WTC11 (cell line): ENCODE measurements around the gene MBD3. TPM values are rescaled to one million over a fixed set of nuclear protein-coding genes. Genes with fewer than 3 reads are reported as not detected.

Source experiments
- ATAC-seq: fragments of 200-7000 bp; cut with Tn5 transposase; 2 replicates; pipeline ENCODE4 v1.10.0; 2021; ENCODE audit warnings: mild to moderate bottlenecking, moderate library complexity
- CTCF ChIA-PET: fragments of 300-600 bp; sonication (Branson Sonifier 250); formaldehyde crosslinking; loops from one replicate; lab custom pipeline; 2021; ENCODE audit warnings: antibody characterized with exemption; lab: Charles Lee
- POLR2A ChIA-PET: fragments of 350-600 bp; sonication (Branson Sonifier 250); formaldehyde crosslinking; loops from one replicate; lab custom pipeline; 2021; ENCODE audit warnings: antibody characterized with exemption; lab: Charles Lee
- DNase-seq: peaks from one replicate; pipeline ENCODE4 v3.0.0; 2021; ENCODE audit warnings: low spot score
- H3K27ac Mint-ChIP-seq: 2 replicates; pipeline ENCODE4 v1.8.0; 2021; ENCODE audit warnings: mixed read lengths
- H3K27me3 Mint-ChIP-seq: 2 replicates; pipeline ENCODE4 v1.8.0; 2021; ENCODE audit warnings: low read depth, mild to moderate bottlenecking, moderate library complexity, mixed read lengths
- H3K36me3 Mint-ChIP-seq: 2 replicates; pipeline ENCODE4 v1.8.0; 2021; ENCODE audit warnings: mixed read lengths
- H3K4me1 Mint-ChIP-seq: 2 replicates; pipeline ENCODE4 v1.8.0; 2022; ENCODE audit warnings: mixed read lengths
- H3K4me3 Mint-ChIP-seq: 2 replicates; pipeline ENCODE4 v1.8.0; 2021; ENCODE audit warnings: mild to moderate bottlenecking, moderate library complexity, mixed read lengths
- H3K9me3 Mint-ChIP-seq: 2 replicates; pipeline ENCODE4 v1.8.0; 2021; ENCODE audit warnings: mixed read lengths
- CREB1 ChIP-seq: sonication (generic); formaldehyde crosslinking; IDR thresholded peaks from 2 replicates; pipeline ENCODE4 v1.8.0; 2023; ENCODE audit warnings: mild to moderate bottlenecking, missing genetic modification reagents
- EMX1 ChIP-seq: fragments of 250-450 bp; sonication (Bioruptor Pico); IDR thresholded peaks from 2 replicates; pipeline ENCODE4 v1.8.0; 2021; ENCODE audit warnings: mild to moderate bottlenecking
- FOXP1 ChIP-seq: sonication (generic); formaldehyde crosslinking; IDR thresholded peaks from 2 replicates; pipeline ENCODE4 v1.8.0; 2022; ENCODE audit warnings: missing genetic modification reagents, mild to moderate bottlenecking, moderate library complexity, borderline replicate concordance
- GTF2I ChIP-seq: fragments of 250-450 bp; sonication (Bioruptor Pico); conservative IDR thresholded peaks from 2 replicates; pipeline ENCODE4 v1.4.0; 2021; ENCODE audit warnings: mild to moderate bottlenecking
- MXD4 ChIP-seq: fragments of 250-450 bp; sonication (Bioruptor Pico); IDR thresholded peaks from 2 replicates; pipeline ENCODE4 v1.8.0; 2021; ENCODE audit warnings: mild to moderate bottlenecking, moderate library complexity, borderline replicate concordance
- NFATC4 ChIP-seq: fragments of 250-450 bp; sonication (Bioruptor Pico); IDR thresholded peaks from 2 replicates; pipeline ENCODE4 v1.9.0; 2021; ENCODE audit warnings: mild to moderate bottlenecking
- NR1H2 ChIP-seq: sonication (generic); formaldehyde crosslinking; IDR thresholded peaks from 2 replicates; pipeline ENCODE4 v1.9.0; 2021; ENCODE audit warnings: mild to moderate bottlenecking, moderate library complexity, missing genetic modification reagents
- NR3C1 ChIP-seq: sonication (generic); formaldehyde crosslinking; conservative IDR thresholded peaks from 2 replicates; pipeline ENCODE4 v1.8.1; 2023; ENCODE audit warnings: low read depth, mild to moderate bottlenecking, missing genetic modification reagents
- RELA ChIP-seq: sonication (generic); formaldehyde crosslinking; IDR thresholded peaks from 2 replicates; pipeline ENCODE4 v1.8.1; 2022; ENCODE audit warnings: missing genetic modification reagents, mild to moderate bottlenecking, borderline replicate concordance
- SMAD4 ChIP-seq: sonication (generic); formaldehyde crosslinking; IDR thresholded peaks from 2 replicates; pipeline ENCODE4 v1.8.0; 2022; ENCODE audit warnings: mild to moderate bottlenecking, missing genetic modification reagents
- SP1 ChIP-seq: sonication (generic); formaldehyde crosslinking; conservative IDR thresholded peaks from 2 replicates; pipeline ENCODE4 v1.8.1; 2022; ENCODE audit warnings: missing genetic modification reagents
- TEAD4 ChIP-seq: sonication (generic); formaldehyde crosslinking; IDR thresholded peaks from 2 replicates; pipeline ENCODE4 v1.8.0; 2022; ENCODE audit warnings: mild to moderate bottlenecking, missing genetic modification reagents
- ZNF138 ChIP-seq: sonication (generic); formaldehyde crosslinking; conservative IDR thresholded peaks from 2 replicates; pipeline ENCODE4 v1.8.1; 2022; ENCODE audit warnings: mild to moderate bottlenecking, moderate library complexity, missing genetic modification reagents
- ZNF232 ChIP-seq: sonication (generic); formaldehyde crosslinking; IDR thresholded peaks from 2 replicates; pipeline ENCODE4 v1.8.0; 2022; ENCODE audit warnings: mild to moderate bottlenecking, missing genetic modification reagents
- ZNF423 ChIP-seq: fragments of 250-450 bp; sonication (Bioruptor Pico); IDR thresholded peaks from 2 replicates; pipeline ENCODE4 v2.1.2; 2022; ENCODE audit warnings: mild to moderate bottlenecking, moderate library complexity
- total RNA-seq: library from RNA; stranded (reverse); gene quantifications from 3 replicates; pipeline ENCODE4 v1.2.3, GENCODE V29; 2021
- TF ChIP-seq, protein P1 (sequence below): sonication (generic); formaldehyde crosslinking; IDR thresholded peaks from 2 replicates; pipeline ENCODE4 v1.8.0; 2022; ENCODE audit warnings: mild to moderate bottlenecking, missing genetic modification reagents
- TF ChIP-seq, protein P2 (sequence below): sonication (generic); formaldehyde crosslinking; IDR thresholded peaks from 2 replicates; pipeline ENCODE4 v1.8.0; 2022; ENCODE audit warnings: mild to moderate bottlenecking, missing genetic modification reagents
- TF ChIP-seq, protein P3 (sequence below): sonication (generic); formaldehyde crosslinking; IDR thresholded peaks from 2 replicates; pipeline ENCODE4 v1.8.1; 2022; ENCODE audit warnings: missing genetic modification reagents, borderline replicate concordance
- TF ChIP-seq, protein P4 (sequence below): fragments of 250-450 bp; sonication (Bioruptor Pico); IDR thresholded peaks from 2 replicates; pipeline ENCODE4 v1.9.0; 2021; ENCODE audit warnings: moderate library complexity, mild to moderate bottlenecking, inconsistent platforms, borderline replicate concordance
- TF ChIP-seq, protein P5 (sequence below): sonication (generic); formaldehyde crosslinking; IDR thresholded peaks from 2 replicates; pipeline ENCODE4 v1.8.1; 2022; ENCODE audit warnings: low read depth, mild to moderate bottlenecking, moderate library complexity, missing genetic modification reagents, borderline replicate concordance
- TF ChIP-seq, protein P6 (sequence below): fragments of 250-450 bp; sonication (Bioruptor Pico); IDR thresholded peaks from 2 replicates; pipeline ENCODE4 v1.9.0; 2021; ENCODE audit warnings: mild to moderate bottlenecking
- TF ChIP-seq, protein P7 (sequence below): fragments of 250-450 bp; sonication (Bioruptor Pico); IDR thresholded peaks from 2 replicates; pipeline ENCODE4 v1.8.0; 2021; ENCODE audit warnings: mild to moderate bottlenecking
- TF ChIP-seq, protein P8 (sequence below): sonication (generic); formaldehyde crosslinking; IDR thresholded peaks from 2 replicates; pipeline ENCODE4 v1.8.0; 2023; ENCODE audit warnings: missing genetic modification reagents
- TF ChIP-seq, protein P9 (sequence below): sonication (generic); formaldehyde crosslinking; IDR thresholded peaks from 2 replicates; pipeline ENCODE4 v1.8.1; 2023; ENCODE audit warnings: mild to moderate bottlenecking, missing genetic modification reagents, moderate library complexity

Gene MBD3
- total RNA-seq, 1 experiment from 2014 or later: 90.2 TPM

DNA sequence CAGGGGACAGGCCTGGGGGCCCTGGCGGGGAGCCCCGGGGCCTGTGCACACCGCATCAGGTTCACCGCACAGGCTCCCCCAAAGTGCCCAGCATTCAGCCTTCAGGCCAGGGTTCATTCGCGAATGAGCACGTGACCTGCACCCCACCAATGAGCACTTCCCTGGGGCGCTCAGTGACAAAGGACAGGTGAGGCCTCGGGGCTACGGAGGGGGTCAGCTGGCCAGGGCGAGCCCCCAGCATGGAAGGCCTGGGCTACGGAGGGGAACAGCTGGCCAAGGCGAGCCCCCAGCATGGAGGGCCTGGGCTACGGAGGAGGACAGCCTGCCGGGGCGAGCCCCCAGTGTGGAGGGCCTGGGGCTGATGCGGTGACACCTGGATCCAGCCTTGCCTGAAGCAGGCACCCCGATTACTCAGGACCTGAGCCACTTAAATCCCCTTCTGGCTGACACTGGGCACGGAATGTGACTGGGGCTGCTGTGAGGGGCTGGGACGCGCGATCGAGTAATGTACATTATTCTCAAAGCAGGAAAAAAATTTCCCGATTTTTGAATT, 36.7 kb upstream of the MBD3 start:
- DNase-seq (no peak), ATAC-seq (no peak)
- CTCF ChIA-PET: no interaction called here
- 0 out of 2 replicates have a peak, but pooled peaks have one; percentile 26 for TF ChIP-seq GTF2I (CRISPR knock-in tag)
- no peak for TF ChIP-seq SMAD4 (CRISPR knock-in tag)
- TF ChIP-seq, protein P1, sequence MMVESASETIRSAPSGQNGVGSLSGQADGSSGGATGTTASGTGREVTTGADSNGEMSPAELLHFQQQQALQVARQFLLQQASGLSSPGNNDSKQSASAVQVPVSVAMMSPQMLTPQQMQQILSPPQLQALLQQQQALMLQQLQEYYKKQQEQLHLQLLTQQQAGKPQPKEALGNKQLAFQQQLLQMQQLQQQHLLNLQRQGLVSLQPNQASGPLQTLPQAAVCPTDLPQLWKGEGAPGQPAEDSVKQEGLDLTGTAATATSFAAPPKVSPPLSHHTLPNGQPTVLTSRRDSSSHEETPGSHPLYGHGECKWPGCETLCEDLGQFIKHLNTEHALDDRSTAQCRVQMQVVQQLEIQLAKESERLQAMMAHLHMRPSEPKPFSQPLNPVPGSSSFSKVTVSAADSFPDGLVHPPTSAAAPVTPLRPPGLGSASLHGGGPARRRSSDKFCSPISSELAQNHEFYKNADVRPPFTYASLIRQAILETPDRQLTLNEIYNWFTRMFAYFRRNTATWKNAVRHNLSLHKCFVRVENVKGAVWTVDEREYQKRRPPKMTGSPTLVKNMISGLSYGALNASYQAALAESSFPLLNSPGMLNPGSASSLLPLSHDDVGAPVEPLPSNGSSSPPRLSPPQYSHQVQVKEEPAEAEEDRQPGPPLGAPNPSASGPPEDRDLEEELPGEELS: no peak
- TF ChIP-seq, protein P2, sequence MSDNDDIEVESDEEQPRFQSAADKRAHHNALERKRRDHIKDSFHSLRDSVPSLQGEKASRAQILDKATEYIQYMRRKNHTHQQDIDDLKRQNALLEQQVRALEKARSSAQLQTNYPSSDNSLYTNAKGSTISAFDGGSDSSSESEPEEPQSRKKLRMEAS (CRISPR knock-in tag): no peak
- TF ChIP-seq, protein P3, sequence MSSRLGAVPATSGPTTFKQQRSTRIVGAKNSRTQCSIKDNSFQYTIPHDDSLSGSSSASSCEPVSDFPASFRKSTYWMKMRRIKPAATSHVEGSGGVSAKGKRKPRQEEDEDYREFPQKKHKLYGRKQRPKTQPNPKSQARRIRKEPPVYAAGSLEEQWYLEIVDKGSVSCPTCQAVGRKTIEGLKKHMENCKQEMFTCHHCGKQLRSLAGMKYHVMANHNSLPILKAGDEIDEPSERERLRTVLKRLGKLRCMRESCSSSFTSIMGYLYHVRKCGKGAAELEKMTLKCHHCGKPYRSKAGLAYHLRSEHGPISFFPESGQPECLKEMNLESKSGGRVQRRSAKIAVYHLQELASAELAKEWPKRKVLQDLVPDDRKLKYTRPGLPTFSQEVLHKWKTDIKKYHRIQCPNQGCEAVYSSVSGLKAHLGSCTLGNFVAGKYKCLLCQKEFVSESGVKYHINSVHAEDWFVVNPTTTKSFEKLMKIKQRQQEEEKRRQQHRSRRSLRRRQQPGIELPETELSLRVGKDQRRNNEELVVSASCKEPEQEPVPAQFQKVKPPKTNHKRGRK: no peak
- TF ChIP-seq, protein P4, sequence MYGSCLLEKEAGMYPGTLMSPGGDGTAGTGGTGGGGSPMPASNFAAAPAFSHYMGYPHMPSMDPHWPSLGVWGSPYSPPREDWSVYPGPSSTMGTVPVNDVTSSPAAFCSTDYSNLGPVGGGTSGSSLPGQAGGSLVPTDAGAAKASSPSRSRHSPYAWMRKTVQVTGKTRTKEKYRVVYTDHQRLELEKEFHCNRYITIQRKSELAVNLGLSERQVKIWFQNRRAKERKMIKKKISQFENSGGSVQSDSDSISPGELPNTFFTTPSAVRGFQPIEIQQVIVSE (CRISPR knock-in tag): no peak
- H3K4me1 Mint-ChIP-seq: no peaks in the 10 kb centered on the region
- no peak overlapping the region for H3K4me3 Mint-ChIP-seq
- no peaks in the 10 kb centered on the region for H3K9me3 Mint-ChIP-seq
- H3K27me3 Mint-ChIP-seq: no peaks in the 10 kb centered on the region
- POLR2A ChIA-PET: no interaction called here
- no peak overlapping the region for H3K27ac Mint-ChIP-seq
- peaks cover 21% of the 10 kb centered on the region for H3K36me3 Mint-ChIP-seq

DNA sequence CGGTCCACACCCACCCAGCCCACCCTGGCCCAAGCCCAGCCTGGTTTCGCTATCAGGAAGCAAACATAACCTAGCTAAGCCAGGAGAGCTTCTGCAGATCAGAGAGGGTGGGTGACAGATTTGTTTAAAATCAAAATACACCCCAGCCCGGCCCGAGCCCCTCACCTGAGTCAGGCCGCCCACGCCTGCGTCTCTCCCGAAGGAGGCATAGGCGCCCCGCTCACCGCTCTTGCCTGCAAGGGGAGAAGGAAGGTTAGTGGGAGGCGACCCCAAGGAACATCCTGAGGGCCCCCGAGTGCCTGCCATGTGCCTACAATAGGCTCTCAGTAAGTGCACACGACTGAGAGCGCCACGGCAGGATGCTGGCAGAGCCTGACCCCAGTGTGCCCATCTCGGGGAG, 34.5 kb upstream of the MBD3 start:
- ChIA-PET POLR2A (no interaction called here), CTCF (interaction anchor here (1.8 kb wide), 1 partner anchor 21 kb away, joined by 3 read pairs; the partner anchor contains the start of gene UQCR11)
- peaks cover 23% of the 10 kb centered on the region for H3K36me3 Mint-ChIP-seq
- H3K9me3 Mint-ChIP-seq: no peaks in the 10 kb centered on the region
- TF ChIP-seq NFATC4 (CRISPR knock-in tag): no peak
- TF ChIP-seq ZNF138 (CRISPR knock-in tag): no peak
- TF ChIP-seq TEAD4 (CRISPR knock-in tag): no peak
- TF ChIP-seq, protein P5, sequence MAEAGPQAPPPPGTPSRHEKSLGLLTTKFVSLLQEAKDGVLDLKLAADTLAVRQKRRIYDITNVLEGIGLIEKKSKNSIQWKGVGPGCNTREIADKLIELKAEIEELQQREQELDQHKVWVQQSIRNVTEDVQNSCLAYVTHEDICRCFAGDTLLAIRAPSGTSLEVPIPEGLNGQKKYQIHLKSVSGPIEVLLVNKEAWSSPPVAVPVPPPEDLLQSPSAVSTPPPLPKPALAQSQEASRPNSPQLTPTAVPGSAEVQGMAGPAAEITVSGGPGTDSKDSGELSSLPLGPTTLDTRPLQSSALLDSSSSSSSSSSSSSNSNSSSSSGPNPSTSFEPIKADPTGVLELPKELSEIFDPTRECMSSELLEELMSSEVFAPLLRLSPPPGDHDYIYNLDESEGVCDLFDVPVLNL (CRISPR knock-in tag): no peak
- TF ChIP-seq, protein P6, sequence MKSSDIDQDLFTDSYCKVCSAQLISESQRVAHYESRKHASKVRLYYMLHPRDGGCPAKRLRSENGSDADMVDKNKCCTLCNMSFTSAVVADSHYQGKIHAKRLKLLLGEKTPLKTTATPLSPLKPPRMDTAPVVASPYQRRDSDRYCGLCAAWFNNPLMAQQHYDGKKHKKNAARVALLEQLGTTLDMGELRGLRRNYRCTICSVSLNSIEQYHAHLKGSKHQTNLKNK: no peak
- TF ChIP-seq SP1 (CRISPR knock-in tag): no peak
- TF ChIP-seq MXD4: no peak
- TF ChIP-seq ZNF423: no peak
- no peak for TF ChIP-seq EMX1 (CRISPR knock-in tag)
- TF ChIP-seq, protein P1: no peak
- TF ChIP-seq RELA: no peak
- TF ChIP-seq CREB1 (CRISPR knock-in tag): no peak
- TF ChIP-seq, protein P2 (CRISPR knock-in tag): no peak
- TF ChIP-seq, protein P7, sequence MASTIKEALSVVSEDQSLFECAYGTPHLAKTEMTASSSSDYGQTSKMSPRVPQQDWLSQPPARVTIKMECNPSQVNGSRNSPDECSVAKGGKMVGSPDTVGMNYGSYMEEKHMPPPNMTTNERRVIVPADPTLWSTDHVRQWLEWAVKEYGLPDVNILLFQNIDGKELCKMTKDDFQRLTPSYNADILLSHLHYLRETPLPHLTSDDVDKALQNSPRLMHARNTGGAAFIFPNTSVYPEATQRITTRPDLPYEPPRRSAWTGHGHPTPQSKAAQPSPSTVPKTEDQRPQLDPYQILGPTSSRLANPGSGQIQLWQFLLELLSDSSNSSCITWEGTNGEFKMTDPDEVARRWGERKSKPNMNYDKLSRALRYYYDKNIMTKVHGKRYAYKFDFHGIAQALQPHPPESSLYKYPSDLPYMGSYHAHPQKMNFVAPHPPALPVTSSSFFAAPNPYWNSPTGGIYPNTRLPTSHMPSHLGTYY (CRISPR knock-in tag): no peak
- TF ChIP-seq, protein P8, sequence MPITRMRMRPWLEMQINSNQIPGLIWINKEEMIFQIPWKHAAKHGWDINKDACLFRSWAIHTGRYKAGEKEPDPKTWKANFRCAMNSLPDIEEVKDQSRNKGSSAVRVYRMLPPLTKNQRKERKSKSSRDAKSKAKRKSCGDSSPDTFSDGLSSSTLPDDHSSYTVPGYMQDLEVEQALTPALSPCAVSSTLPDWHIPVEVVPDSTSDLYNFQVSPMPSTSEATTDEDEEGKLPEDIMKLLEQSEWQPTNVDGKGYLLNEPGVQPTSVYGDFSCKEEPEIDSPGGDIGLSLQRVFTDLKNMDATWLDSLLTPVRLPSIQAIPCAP: no peak
- TF ChIP-seq, protein P9, sequence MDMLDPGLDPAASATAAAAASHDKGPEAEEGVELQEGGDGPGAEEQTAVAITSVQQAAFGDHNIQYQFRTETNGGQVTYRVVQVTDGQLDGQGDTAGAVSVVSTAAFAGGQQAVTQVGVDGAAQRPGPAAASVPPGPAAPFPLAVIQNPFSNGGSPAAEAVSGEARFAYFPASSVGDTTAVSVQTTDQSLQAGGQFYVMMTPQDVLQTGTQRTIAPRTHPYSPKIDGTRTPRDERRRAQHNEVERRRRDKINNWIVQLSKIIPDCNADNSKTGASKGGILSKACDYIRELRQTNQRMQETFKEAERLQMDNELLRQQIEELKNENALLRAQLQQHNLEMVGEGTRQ (CRISPR knock-in tag): no peak
- no peak for TF ChIP-seq NR3C1 (CRISPR knock-in tag)
- no peak for TF ChIP-seq ZNF232 (CRISPR knock-in tag)
- TF ChIP-seq FOXP1: no peak
- no peak for TF ChIP-seq NR1H2 (CRISPR knock-in tag)
- no peak overlapping the region for H3K27ac Mint-ChIP-seq
- no peaks in the 10 kb centered on the region for H3K27me3 Mint-ChIP-seq
- H3K4me3 Mint-ChIP-seq: no peak overlapping the region
- DNase-seq (no peak), ATAC-seq (no peak)
- H3K4me1 Mint-ChIP-seq: peaks cover 5% of the 10 kb centered on the region
